Upper lobe of left lung (tissue), 4 donors: ENCODE results near the gene CYP3A4.
"Not testable (repeated sequence)": the region's sequence is repeated elsewhere in the genome, so short reads cannot be mapped to it uniquely, and the experiment has no call there.

Source experiments
- EP300 ChIP-seq, 4 donors: sonication (generic); formaldehyde crosslinking; IDR thresholded peaks; one replicate each; pipeline ENCODE4 v1.5.1; 2017; ENCODE audit warnings: antibody characterized with exemption in 4 of 4, control low read depth in 2 of 4
- TF ChIP-seq, protein P1 (sequence below), 6 experiments: fragments of 450-650 bp in 4 of 6; fragments of 200-600 bp in 2 of 6; sonication (generic) in 2 of 6; IDR thresholded peaks; one replicate each; pipeline ENCODE4 v1.5.1; 2016 to 2019; ENCODE audit warnings: antibody characterized with exemption in 6 of 6

DNA sequence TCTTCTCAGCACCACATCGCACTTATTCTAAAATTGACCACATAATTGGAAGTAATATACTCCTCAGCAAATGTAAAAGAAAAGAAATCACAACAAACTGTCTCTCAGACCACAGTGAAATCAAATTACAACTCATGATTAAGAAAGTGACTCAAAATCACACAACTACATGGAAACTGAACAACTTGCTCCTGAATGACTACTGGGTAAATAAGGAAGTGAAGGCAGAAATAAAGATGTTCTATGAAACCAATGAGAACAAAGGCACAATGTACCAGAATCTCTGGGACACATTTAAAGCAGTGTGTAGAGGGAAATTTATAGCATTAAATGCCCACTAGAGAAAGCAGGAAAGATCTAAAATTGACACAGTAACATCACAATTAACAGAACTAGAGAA is 10.6 kb downstream of the CYP3A4 start:
- not testable (repeated sequence) for TF ChIP-seq EP300 (IDR thresholded peaks at IDR 0.05)
- TF ChIP-seq, protein P1, sequence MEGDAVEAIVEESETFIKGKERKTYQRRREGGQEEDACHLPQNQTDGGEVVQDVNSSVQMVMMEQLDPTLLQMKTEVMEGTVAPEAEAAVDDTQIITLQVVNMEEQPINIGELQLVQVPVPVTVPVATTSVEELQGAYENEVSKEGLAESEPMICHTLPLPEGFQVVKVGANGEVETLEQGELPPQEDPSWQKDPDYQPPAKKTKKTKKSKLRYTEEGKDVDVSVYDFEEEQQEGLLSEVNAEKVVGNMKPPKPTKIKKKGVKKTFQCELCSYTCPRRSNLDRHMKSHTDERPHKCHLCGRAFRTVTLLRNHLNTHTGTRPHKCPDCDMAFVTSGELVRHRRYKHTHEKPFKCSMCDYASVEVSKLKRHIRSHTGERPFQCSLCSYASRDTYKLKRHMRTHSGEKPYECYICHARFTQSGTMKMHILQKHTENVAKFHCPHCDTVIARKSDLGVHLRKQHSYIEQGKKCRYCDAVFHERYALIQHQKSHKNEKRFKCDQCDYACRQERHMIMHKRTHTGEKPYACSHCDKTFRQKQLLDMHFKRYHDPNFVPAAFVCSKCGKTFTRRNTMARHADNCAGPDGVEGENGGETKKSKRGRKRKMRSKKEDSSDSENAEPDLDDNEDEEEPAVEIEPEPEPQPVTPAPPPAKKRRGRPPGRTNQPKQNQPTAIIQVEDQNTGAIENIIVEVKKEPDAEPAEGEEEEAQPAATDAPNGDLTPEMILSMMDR (IDR thresholded peaks at IDR 0.05), result not testable (repeated sequence)
